Hematopoietic multipotent progenitor cell treated with erythropoietin and hydrocortisone succinate and interleukin-3 and kit ligand, for 15 days (in vitro differentiated cells): Measurements from ENCODE around the gene ZC3H18.

ENCODE experiments used
- DNase-seq: peaks from one replicate; pipeline ENCODE4 v3.0.0-alpha.2; 2015; ENCODE audit warnings: low spot score

The ZC3H18 gene

DNA sequence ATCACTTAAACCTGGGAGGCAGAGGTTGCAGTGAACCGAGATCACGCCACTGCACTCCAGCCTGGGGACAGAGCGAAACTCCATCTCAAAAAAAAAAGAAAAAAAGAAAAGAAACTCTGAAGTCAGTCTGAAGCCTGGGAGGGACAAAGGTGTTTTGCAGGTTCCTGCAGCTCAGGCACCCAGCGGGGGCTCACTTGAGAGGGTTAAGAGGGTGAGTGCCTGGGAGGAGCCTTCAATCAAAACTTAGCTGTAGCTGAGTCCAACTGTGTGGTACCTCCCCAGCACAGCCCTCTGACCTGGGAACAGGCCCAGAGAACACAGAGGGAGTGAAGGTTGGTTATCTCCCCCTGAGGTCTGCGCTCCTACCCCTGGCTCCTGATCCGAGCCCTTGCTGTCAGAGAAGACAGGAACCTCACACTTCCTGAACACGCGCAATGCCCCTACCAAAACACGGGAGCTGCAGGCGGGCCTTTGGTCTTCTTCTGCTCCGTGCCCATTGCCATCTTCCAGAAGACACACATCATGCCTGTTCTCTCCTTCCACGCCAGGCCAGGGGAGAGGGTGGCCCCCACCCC is 20.4 kb upstream of the ZC3H18 start:
- DNase-seq = no peak

DNA sequence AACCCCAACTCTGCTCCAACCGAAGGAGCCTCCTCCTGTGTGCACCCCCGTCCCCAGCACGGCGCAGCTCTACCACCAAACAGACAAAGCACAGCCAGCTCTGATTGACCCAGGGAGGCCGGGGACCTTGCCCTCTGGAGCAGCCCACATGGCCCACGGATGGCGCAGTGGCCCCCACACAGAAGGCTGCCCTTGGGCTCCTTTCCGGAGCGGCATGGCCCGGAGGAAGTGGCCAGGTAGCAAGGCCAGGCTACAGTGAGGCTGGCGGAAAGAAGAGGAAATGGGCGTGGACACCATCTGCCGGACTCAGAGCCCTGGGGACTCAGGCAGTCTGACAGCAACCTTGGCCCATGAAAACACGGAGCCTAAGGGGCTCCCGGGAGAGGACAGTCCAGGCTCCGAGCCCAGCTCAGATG is 19.9 kb upstream of the ZC3H18 start:
- no peak for DNase-seq

- DNase-seq = no peak
Observed at GRCh38 chr16:88552166-88552565, 18.0 kb upstream of the ZC3H18 start.

GRCh38 chr16:88552815-88553214 is 17.4 kb upstream of the ZC3H18 start:
- DNase-seq = no peak

DNA sequence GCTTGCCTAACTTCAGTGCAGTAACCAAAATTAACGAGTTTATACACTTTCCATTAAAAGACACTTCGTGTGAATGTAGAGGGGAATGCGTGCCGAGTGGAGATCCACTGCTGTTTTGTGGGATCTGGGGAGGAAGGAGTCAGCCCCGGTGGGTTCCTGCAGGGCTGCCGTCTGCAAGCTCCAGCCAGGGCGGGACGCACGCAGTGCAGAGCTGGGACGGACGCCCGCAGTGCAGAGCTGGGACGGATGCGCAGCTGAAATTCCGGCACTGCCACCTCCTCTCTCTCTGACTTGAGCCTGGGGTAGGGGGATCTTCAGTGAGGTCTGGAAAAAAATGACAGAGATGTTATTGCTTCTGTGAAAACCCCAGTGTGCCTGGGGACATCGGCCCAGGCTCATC is 16.5 kb upstream of the ZC3H18 start:
- no peak for DNase-seq

- no peak for DNase-seq
Observed at GRCh38 chr16:88554711-88555264, 15.4 kb upstream of the ZC3H18 start.

DNA sequence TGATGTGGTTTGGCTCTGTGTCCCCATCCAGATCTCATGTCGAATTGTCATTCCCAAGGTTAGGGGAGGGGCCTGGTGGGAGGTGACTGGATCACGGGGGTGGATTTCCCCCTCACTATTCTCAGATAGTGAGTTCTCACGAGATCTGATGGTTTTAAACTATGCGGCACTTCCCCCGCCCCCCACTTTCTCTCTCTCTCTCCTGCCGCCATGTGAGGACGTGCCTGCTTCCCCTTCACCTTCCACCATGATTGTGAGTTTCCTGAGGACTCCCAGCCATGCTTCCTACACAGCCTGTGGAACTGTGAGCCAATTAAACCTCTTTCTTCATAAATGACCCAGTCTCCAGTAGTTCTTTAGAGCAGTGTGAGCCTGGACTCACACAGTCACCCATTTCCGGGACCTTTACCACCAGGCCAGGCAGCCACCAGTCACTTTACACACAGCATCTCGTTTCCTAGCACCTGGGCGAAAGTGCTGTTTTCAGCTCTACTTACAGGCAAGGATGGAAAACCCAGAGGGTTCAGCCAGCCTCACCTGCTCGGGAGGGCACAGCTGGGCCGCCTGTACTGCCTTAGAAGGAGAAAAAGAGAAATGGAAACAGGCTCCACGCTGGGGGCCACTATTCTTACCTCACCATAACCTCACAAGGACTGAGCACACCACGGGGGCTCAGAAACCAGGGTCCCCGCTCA is 13.8 kb upstream of the ZC3H18 start:
- DNase-seq = no peak

GRCh38 chr16:88558457-88559442 is 11.5 kb upstream of the ZC3H18 start:
- DNase-seq = peak; percentile 20

DNA sequence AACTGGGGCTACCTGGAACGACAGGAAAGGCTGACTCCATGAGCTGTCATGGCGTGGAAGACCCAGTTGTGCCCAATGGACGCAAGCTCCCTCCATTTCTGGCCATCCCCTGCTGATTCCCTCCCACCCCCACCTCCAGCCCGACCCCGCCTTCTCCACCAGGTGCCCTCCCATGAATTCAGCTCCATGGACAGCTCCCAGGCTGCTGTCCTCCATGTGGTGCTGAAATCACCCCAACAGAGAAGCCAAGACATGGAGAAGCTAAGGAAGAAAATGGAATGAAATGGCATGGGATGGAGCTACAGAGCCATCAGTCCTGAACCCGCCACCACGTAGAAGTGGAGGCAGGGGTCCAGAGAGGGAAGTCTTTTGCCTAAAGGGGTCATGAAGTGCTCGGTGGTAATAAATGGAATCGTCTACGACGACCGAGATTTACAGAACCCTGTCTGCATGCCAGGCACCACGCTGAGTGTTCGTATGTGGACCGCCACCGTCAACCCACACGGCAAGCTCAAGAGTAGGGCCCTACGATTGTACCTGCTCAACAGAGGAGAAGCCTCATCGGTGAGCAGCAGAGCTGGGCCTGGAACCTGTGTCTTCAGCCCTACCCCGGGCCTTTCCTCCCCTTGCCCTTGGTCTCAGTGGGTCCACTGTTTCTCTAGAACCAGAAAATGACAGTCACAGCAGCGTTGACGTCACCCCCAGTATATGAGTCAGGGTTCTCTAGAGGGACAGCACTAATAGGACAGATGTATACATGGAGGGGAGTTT is 9.3 kb upstream of the ZC3H18 start:
- DNase-seq = no peak

GRCh38 chr16:88561485-88562359 is 8.5 kb upstream of the ZC3H18 start:
- peak; percentile 66 for DNase-seq

GRCh38 chr16:88566158-88566557 is 4.0 kb upstream of the ZC3H18 start:
- DNase-seq = peak; percentile 15

DNA sequence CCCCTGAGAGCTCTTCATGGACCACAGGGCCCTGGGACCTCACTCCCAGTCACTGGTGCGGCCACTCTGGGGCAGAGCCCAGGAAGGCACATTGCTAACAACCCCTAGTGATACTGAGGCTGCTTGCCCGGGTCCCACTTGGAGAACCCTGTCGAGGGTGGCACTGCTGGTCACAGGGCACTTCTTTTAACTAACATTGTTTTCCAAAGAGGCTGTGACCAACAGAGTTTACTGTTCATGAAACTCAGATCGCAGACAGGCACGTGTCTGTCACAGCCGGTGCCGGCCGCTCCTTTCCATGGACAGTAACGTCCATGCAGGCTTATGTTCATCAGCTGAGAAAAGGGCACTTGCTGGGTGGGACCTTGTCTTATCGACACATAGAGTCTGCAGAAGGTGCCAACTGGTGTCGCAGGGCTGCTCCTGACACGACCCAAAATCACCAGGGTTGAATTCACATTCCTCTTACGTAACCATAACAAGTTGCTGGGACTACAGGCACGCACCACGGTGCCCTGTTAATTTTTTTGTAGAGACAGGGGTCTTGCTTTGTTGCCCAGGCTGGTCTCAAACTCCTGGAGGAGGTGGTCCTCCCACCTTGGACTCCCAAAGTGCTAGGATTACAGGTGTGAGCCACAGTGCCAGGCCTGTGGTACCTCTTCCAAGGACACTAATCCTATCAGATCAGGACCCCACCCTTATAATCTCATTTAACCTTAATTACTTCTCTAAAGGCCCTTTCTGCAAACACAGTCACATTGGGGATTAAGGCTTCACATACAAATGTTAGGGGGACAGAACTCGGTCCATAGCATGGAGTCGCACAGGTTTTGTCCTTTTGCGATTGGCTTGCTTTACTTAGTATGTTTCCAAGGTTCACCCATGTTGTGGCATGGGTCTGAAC is 1.2 kb upstream of the ZC3H18 start:
- DNase-seq = peak; percentile 17

- DNase-seq = peak; percentile 18
Observed at GRCh38 chr16:88569614-88569984, 604 bp upstream of the ZC3H18 start.

- peak; percentile 23 for DNase-seq
Observed at GRCh38 chr16:88570691-88571092, 489 bp downstream of the ZC3H18 start.

- no peak for DNase-seq
Observed at GRCh38 chr16:88575251-88575650, 5.0 kb downstream of the ZC3H18 start.

DNA sequence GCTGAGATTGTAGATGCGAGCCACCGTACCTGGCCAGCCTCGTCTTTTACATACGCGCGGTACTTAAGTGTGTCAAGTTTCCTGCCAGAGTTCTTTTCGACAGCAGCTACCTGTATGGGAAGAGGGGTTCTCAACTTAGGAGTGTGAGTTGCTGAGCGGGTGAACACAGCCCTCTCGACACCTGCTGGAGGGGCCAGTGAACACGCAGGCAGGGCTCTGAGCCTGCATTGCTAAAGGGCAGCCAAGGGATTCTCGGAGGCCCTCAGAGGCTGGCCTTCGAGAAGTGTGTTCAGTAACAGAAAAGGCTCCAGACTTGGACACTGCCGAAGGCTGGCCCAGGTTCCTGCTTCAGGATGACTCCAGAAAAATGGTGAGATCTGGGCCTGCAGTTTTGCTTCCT is 6.1 kb downstream of the ZC3H18 start:
- no peak for DNase-seq

GRCh38 chr16:88577166-88577565 is 7.0 kb downstream of the ZC3H18 start:
- DNase-seq = no peak

DNA sequence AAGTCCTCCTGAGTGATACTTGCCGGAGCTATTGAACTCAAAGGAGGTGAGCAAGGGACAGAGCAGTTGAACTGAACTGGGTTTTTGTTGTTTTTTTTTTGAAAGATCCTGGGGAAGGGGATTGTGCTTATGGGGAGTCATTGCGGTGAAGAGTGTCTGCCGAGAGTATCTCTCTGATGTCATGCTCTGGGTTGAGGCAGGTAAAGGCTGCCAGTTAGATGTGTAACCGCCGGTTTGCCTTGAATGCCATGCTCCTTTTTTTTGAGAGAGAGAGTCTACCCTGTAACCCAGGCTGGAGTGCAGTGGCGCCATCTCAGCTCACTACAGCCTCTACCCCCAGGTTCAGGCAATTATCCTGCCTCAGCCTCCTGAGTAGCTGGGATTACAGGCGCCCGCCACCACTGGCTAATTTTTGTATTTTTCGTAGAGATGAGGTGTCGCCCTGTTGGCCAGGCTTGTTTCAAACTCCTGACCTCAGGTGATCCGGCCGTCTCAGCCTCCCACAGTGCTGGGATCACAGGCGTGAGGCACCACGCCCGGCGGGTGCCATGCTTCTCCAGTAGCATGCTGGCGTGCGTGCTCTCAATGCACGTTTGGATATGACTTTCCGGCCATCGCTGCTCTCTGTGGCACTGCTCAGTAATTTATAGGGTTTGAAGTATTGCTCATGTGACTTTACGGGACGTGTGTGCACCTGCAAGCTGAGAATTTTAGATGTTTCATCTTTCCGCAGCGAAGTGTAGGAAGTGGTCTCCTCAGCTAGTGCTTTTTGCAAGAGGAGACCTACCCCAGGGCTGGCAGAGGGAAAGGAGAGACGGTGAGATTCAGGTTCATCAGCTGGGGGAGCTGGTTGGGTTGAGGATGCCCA is 8.5 kb downstream of the ZC3H18 start:
- no peak for DNase-seq

- no peak for DNase-seq
Observed at GRCh38 chr16:88580371-88580770, 10.2 kb downstream of the ZC3H18 start.
